ENCODE measurements around the gene ADGRV1.

ADGRV1 gene

GRCh38 chr5:90875456-90875855 is 316.9 kb downstream of the ADGRV1 start:
- Histone ChIP-seq H3K9me3 (no peaks in the 10 kb centered on the region), H4K20me1 (no peaks in the 10 kb centered on the region), H3K27ac (no peak overlapping the region), H3K9ac (no peak overlapping the region), H3K4me2 (no peak overlapping the region), H3K36me3 (no peaks in the 10 kb centered on the region), H3K27me3 (no peaks in the 10 kb centered on the region), H3K4me3 (no peak overlapping the region), H3K4me1 (peaks cover 15% of the 10 kb centered on the region)
- no peak for TF ChIP-seq Cebpa-rat (IDR thresholded peaks at IDR 0.05)

GRCh38 chr5:90876366-90876765 is 317.8 kb downstream of the ADGRV1 start:
- H3K27ac ChIP-seq: no peak overlapping the region
- no peak overlapping the region for H3K4me2 ChIP-seq
- H3K27me3 ChIP-seq: no peaks in the 10 kb centered on the region

GRCh38 chr5:90877049-90877448 is 318.5 kb downstream of the ADGRV1 start:
- no peaks in the 10 kb centered on the region for H3K36me3 ChIP-seq
- H3K27me3 ChIP-seq: no peaks in the 10 kb centered on the region
- peaks cover 15% of the 10 kb centered on the region for H3K4me1 ChIP-seq
- H3K4me2 ChIP-seq: no peak overlapping the region
- no peak for TF ChIP-seq Cebpa-rat (IDR thresholded peaks at IDR 0.05)
- H3K9me3 ChIP-seq: no peaks in the 10 kb centered on the region
- no peak overlapping the region for H3K9ac ChIP-seq
- no peaks in the 10 kb centered on the region for H4K20me1 ChIP-seq
- H3K4me3 ChIP-seq: no peak overlapping the region
- no peak overlapping the region for H3K27ac ChIP-seq

More at GRCh38 chr5:90876366-90876765, 317.8 kb downstream of the ADGRV1 start:
- H3K4me1 ChIP-seq: peaks cover 15% of the 10 kb centered on the region
- no peak for TF ChIP-seq Cebpa-rat (IDR thresholded peaks at IDR 0.05)
- H3K9ac ChIP-seq: no peak overlapping the region
- H3K9me3 ChIP-seq: no peaks in the 10 kb centered on the region
- H4K20me1 ChIP-seq: no peaks in the 10 kb centered on the region
- no peaks in the 10 kb centered on the region for H3K36me3 ChIP-seq
- H3K4me3 ChIP-seq: no peak overlapping the region

- TF ChIP-seq Cebpa-rat (IDR thresholded peaks at IDR 0.05): no peak
Measured at GRCh38 chr5:90878081-90878480, 319.5 kb downstream of the ADGRV1 start.

GRCh38 chr5:90878549-90879196 is 320.1 kb downstream of the ADGRV1 start:
- H3K4me1 ChIP-seq: peaks cover 3% of the 10 kb centered on the region
- no peak overlapping the region for H3K4me3 ChIP-seq
- no peak overlapping the region for H3K9ac ChIP-seq
- H3K27ac ChIP-seq: no peak overlapping the region
- H3K27me3 ChIP-seq: no peaks in the 10 kb centered on the region
- TF ChIP-seq Cebpa-rat (IDR thresholded peaks at IDR 0.05): no peak
- H3K4me2 ChIP-seq: no peak overlapping the region
- H4K20me1 ChIP-seq: no peaks in the 10 kb centered on the region
- H3K9me3 ChIP-seq: no peaks in the 10 kb centered on the region
- no peaks in the 10 kb centered on the region for H3K36me3 ChIP-seq

More at GRCh38 chr5:90878081-90878480, 319.5 kb downstream of the ADGRV1 start:
- Histone ChIP-seq H3K9me3 (no peaks in the 10 kb centered on the region), H3K4me1 (peaks cover 9% of the 10 kb centered on the region), H3K27ac (no peak overlapping the region), H3K4me3 (no peak overlapping the region), H3K36me3 (no peaks in the 10 kb centered on the region), H3K4me2 (no peak overlapping the region), H3K27me3 (no peaks in the 10 kb centered on the region), H4K20me1 (no peaks in the 10 kb centered on the region), H3K9ac (no peak overlapping the region)

- Histone ChIP-seq H3K4me1 (no peaks in the 10 kb centered on the region), H3K9ac (no peak overlapping the region), H4K20me1 (no peaks in the 10 kb centered on the region), H3K36me3 (no peaks in the 10 kb centered on the region), H3K27me3 (no peaks in the 10 kb centered on the region), H3K4me3 (no peak overlapping the region), H3K4me2 (no peak overlapping the region), H3K9me3 (no peaks in the 10 kb centered on the region), H3K27ac (no peak overlapping the region)
- no peak for TF ChIP-seq Cebpa-rat (IDR thresholded peaks at IDR 0.05)
Measured at GRCh38 chr5:90881626-90882150, 323.1 kb downstream of the ADGRV1 start.

- Histone ChIP-seq H3K27ac (no peak overlapping the region), H3K27me3 (no peaks in the 10 kb centered on the region), H3K4me3 (no peak overlapping the region), H4K20me1 (no peaks in the 10 kb centered on the region), H3K9me3 (no peaks in the 10 kb centered on the region), H3K9ac (no peak overlapping the region), H3K4me1 (no peaks in the 10 kb centered on the region), H3K36me3 (no peaks in the 10 kb centered on the region), H3K4me2 (no peak overlapping the region)
- TF ChIP-seq Cebpa-rat (IDR thresholded peaks at IDR 0.05): no peak
Measured at GRCh38 chr5:90882448-90882847, 323.9 kb downstream of the ADGRV1 start.

- H3K4me3 ChIP-seq: no peak overlapping the region
- no peak overlapping the region for H3K27ac ChIP-seq
- H3K4me2 ChIP-seq: no peak overlapping the region
- H3K9ac ChIP-seq: no peak overlapping the region
- H3K36me3 ChIP-seq: no peaks in the 10 kb centered on the region
- no peaks in the 10 kb centered on the region for H4K20me1 ChIP-seq
- H3K9me3 ChIP-seq: no peaks in the 10 kb centered on the region
- no peaks in the 10 kb centered on the region for H3K27me3 ChIP-seq
- no peaks in the 10 kb centered on the region for H3K4me1 ChIP-seq
- no peak for TF ChIP-seq Cebpa-rat (IDR thresholded peaks at IDR 0.05)
Measured at GRCh38 chr5:90885180-90885868, 326.7 kb downstream of the ADGRV1 start.

GRCh38 chr5:90886381-90886780 is 327.8 kb downstream of the ADGRV1 start:
- Histone ChIP-seq H3K9me3 (no peaks in the 10 kb centered on the region), H3K4me3 (no peak overlapping the region), H3K4me1 (no peaks in the 10 kb centered on the region), H3K36me3 (no peaks in the 10 kb centered on the region), H3K9ac (no peak overlapping the region), H3K27me3 (no peaks in the 10 kb centered on the region), H3K4me2 (no peak overlapping the region), H3K27ac (no peak overlapping the region), H4K20me1 (no peaks in the 10 kb centered on the region)
- TF ChIP-seq Cebpa-rat (IDR thresholded peaks at IDR 0.05): no peak
